Osteoblast (primary cell): ENCODE measurements around the gene HACD2. TPM values are rescaled to one million over a fixed set of nuclear protein-coding genes. Genes with fewer than 3 reads are reported as not detected.

Experiments used
- DNase-seq: peaks from one replicate; pipeline ENCODE4 v3.0.0; 2011; ENCODE audit warnings: low spot score, mixed read lengths; ENCODE audit not compliant: insufficient read length; ENCODE audit errors: missing footprints
- H2AFZ ChIP-seq: 2 replicates; pipeline ENCODE4 v1.6.0; 2011; ENCODE audit warnings: mild to moderate bottlenecking, low read length
- H3K27ac ChIP-seq: 2 replicates; pipeline ENCODE4 v1.5.1; 2011; ENCODE audit warnings: mild to moderate bottlenecking, low read depth, low read length, moderate library complexity
- H3K27me3 ChIP-seq: 2 replicates; pipeline ENCODE4 v1.6.0; 2012; ENCODE audit warnings: mild to moderate bottlenecking, control low read depth, inconsistent platforms, low read length, moderate library complexity; ENCODE audit not compliant: insufficient read depth
- H3K36me3 ChIP-seq: 2 replicates; pipeline ENCODE4 v1.5.1; 2011; ENCODE audit warnings: mild to moderate bottlenecking, low read length, control low read depth, moderate library complexity; ENCODE audit not compliant: insufficient read depth
- H3K4me1 ChIP-seq: 2 replicates; pipeline ENCODE4 v1.5.1; 2011; ENCODE audit warnings: mild to moderate bottlenecking, low read length, control low read depth, moderate library complexity; ENCODE audit not compliant: insufficient read depth
- H3K4me2 ChIP-seq: 2 replicates; pipeline ENCODE4 v1.6.0; 2011; ENCODE audit warnings: mild to moderate bottlenecking, low read length; ENCODE audit not compliant: insufficient read depth
- H3K4me3 ChIP-seq: fragments of 200-600 bp; sonication (generic); 3 replicates; pipeline ENCODE4 v1.5.1; 2012; ENCODE audit warnings: mild to moderate bottlenecking, low read length, inconsistent platforms; ENCODE audit not compliant: insufficient read depth
- H3K79me2 ChIP-seq: 2 replicates; pipeline ENCODE4 v1.6.0; 2012; ENCODE audit warnings: mild to moderate bottlenecking, low read length, control low read depth, inconsistent platforms; ENCODE audit not compliant: insufficient read depth
- H3K9me3 ChIP-seq: 2 replicates; pipeline ENCODE4 v1.5.1; 2011; ENCODE audit warnings: low read depth, low read length, control low read depth
- H4K20me1 ChIP-seq: 2 replicates; pipeline ENCODE4 v1.6.0; 2012; ENCODE audit warnings: mild to moderate bottlenecking, low read length, control low read depth; ENCODE audit not compliant: insufficient read depth
- total RNA-seq: library from RNA; depleted of rRNA; stranded (reverse); fragments of >200 nt; gene quantifications from 2 replicates; pipeline ENCODE4 v1.2.3, GENCODE V29; 2012
- TF ChIP-seq, protein P1 (sequence below): IDR thresholded peaks from 2 replicates; pipeline ENCODE4 v1.5.1; 2011; ENCODE audit warnings: mild to moderate bottlenecking, low read depth, low read length, moderate library complexity; ENCODE audit errors: extremely low read depth

The HACD2 gene
- total RNA-seq, 1 donor, result 27.5 TPM

DNA sequence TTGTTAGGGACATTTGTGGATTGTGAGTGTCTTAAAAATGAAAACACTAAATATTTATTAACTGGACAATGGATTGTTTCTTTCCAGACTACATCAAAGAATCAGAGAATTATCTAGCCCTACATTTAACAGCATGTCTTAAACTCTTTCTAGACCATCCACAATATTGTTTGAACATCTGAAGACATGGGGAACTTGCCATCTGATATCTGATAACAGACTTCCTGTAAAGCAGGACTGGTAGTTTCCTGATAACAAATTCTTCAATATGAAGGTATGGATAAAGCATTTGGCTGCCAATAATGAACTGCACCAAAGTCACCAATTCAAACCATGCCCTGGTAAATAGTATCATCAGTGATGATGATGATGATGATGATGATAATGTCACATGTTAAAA lies 26.2 kb upstream of the HACD2 start:
- Histone ChIP-seq H3K9me3 (no peaks in the 10 kb centered on the region), H3K4me1 (peaks cover under 1% of the 10 kb centered on the region), H3K4me3 (no peak overlapping the region), H2AFZ (no peak overlapping the region), H4K20me1 (no peaks in the 10 kb centered on the region), H3K27me3 (no peaks in the 10 kb centered on the region), H3K79me2 (peaks cover 3% of the 10 kb centered on the region), H3K27ac (no peak overlapping the region), H3K36me3 (peaks cover 42% of the 10 kb centered on the region), H3K4me2 (no peak overlapping the region)
- no peak for DNase-seq
- TF ChIP-seq, protein P1, sequence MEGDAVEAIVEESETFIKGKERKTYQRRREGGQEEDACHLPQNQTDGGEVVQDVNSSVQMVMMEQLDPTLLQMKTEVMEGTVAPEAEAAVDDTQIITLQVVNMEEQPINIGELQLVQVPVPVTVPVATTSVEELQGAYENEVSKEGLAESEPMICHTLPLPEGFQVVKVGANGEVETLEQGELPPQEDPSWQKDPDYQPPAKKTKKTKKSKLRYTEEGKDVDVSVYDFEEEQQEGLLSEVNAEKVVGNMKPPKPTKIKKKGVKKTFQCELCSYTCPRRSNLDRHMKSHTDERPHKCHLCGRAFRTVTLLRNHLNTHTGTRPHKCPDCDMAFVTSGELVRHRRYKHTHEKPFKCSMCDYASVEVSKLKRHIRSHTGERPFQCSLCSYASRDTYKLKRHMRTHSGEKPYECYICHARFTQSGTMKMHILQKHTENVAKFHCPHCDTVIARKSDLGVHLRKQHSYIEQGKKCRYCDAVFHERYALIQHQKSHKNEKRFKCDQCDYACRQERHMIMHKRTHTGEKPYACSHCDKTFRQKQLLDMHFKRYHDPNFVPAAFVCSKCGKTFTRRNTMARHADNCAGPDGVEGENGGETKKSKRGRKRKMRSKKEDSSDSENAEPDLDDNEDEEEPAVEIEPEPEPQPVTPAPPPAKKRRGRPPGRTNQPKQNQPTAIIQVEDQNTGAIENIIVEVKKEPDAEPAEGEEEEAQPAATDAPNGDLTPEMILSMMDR, result no peak

DNA sequence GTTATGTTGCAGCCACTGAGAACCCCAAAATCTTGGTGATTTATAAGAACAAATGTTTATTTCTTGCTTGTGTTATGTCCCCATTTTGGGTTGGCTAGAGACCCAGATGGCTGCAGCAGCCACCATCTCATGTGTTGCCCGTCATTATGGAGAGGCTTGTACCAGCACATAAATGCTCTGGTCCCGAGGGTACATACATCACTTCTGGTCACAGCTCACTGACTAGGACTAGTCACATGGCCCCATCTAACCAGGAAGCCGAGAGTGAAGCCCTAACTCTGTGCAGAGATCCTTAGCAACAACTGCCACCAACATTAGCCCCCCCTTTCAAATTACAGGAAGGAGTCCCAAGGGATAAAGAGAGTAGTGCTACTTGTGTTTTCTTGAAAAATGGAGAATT lies 25.5 kb upstream of the HACD2 start:
- DNase-seq, result no peak
- Histone ChIP-seq H3K9me3 (no peaks in the 10 kb centered on the region), H3K36me3 (peaks cover 42% of the 10 kb centered on the region), H3K4me2 (no peak overlapping the region), H3K79me2 (peaks cover 3% of the 10 kb centered on the region), H2AFZ (no peak overlapping the region), H4K20me1 (no peaks in the 10 kb centered on the region), H3K4me3 (no peak overlapping the region), H3K4me1 (peaks cover 8% of the 10 kb centered on the region), H3K27ac (no peak overlapping the region), H3K27me3 (no peaks in the 10 kb centered on the region)
- TF ChIP-seq, protein P1, result no peak

DNA sequence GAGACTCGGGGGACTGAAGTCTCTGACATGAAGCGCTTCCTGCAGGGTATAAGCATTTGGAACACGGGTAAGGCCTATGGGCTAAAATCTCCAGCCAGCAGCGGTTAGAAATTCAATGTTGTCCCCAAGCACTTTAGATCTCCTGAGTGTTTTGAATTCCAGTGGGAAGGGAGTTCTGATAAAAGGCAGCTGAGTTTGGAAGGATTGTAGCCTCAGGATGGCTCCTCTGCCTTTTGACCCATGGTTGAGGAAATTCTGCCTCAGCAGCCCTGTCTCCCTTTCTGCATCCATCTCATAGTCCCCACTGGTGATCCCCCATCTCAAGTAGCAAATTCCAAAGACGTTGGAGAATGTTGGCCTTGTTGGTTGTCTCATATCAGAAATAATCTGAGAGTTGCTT lies 24.2 kb upstream of the HACD2 start:
- no peaks in the 10 kb centered on the region for H3K9me3 ChIP-seq
- DNase-seq, result no peak
- H4K20me1 ChIP-seq, result no peaks in the 10 kb centered on the region
- H3K27me3 ChIP-seq, result no peaks in the 10 kb centered on the region
- H2AFZ ChIP-seq, result no peak overlapping the region
- no peak overlapping the region for H3K4me3 ChIP-seq
- peaks cover 3% of the 10 kb centered on the region for H3K79me2 ChIP-seq
- no peak overlapping the region for H3K4me2 ChIP-seq
- H3K36me3 ChIP-seq, result peaks cover 36% of the 10 kb centered on the region
- H3K4me1 ChIP-seq, result peaks cover 17% of the 10 kb centered on the region
- H3K27ac ChIP-seq, result no peak overlapping the region
- TF ChIP-seq, protein P1, result no peak

DNA sequence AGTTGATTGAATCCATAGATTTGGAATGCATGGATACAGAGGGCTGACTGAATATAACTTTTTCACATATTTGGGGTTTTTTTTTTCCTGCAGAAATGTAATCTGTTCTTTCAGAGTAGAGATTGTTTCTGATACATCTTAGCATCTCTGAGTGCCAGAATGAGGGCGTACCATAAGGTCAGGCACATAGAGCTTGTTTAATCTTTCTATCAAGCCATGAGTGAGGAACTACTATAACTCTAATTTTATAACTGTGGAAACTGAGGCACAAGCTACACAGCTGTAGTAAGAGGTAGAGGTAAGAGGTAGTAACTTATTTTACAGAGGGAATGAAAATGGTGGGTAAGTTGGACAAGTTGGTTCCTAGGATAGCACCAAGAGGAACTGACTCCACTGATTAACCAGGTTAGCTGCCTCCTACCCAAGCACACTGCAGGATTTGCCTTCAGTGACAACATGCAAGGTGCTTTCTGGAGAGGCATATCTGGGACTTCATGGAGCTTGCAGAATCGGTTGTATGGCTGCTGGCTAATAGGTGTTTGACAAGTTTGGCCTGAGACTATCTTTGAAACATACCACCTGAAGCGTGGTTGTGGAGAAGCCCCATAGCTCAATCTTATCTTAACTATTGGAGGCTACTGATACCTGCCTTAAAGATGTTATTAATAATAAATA lies 23.5 kb upstream of the HACD2 start:
- Histone ChIP-seq H3K9me3 (no peaks in the 10 kb centered on the region), H3K27ac (no peak overlapping the region), H3K4me3 (no peak overlapping the region), H3K79me2 (peaks cover 3% of the 10 kb centered on the region), H4K20me1 (no peaks in the 10 kb centered on the region), H3K4me2 (no peak overlapping the region), H2AFZ (no peak overlapping the region), H3K27me3 (no peaks in the 10 kb centered on the region), H3K4me1 (peaks cover 18% of the 10 kb centered on the region), H3K36me3 (peaks cover 29% of the 10 kb centered on the region)
- TF ChIP-seq, protein P1, result no peak
- DNase-seq, result no peak
